Forelimb muscle (tissue), 1 donor: ENCODE data around the gene SLFN12. TPM values are rescaled to one million over a fixed set of nuclear protein-coding genes. Genes with fewer than 3 reads are reported as not detected.
"Not testable (repeated sequence)": the region's sequence is repeated elsewhere in the genome, so short reads cannot be mapped to it uniquely, and the experiment has no call there.

Source experiments
- DNase-seq: peaks from one replicate; pipeline ENCODE4 v3.0.0-alpha.2; 2013; ENCODE audit warnings: low read depth
- polyA plus RNA-seq: library from polyadenylated mRNA; unstranded; fragments of 120-200 nt; gene quantifications from one replicate; pipeline ENCODE4 v1.2.1, GENCODE V29; 2013; ENCODE audit not compliant: insufficient read length

Gene SLFN12
- 6.7 TPM for polyA plus RNA-seq

DNA sequence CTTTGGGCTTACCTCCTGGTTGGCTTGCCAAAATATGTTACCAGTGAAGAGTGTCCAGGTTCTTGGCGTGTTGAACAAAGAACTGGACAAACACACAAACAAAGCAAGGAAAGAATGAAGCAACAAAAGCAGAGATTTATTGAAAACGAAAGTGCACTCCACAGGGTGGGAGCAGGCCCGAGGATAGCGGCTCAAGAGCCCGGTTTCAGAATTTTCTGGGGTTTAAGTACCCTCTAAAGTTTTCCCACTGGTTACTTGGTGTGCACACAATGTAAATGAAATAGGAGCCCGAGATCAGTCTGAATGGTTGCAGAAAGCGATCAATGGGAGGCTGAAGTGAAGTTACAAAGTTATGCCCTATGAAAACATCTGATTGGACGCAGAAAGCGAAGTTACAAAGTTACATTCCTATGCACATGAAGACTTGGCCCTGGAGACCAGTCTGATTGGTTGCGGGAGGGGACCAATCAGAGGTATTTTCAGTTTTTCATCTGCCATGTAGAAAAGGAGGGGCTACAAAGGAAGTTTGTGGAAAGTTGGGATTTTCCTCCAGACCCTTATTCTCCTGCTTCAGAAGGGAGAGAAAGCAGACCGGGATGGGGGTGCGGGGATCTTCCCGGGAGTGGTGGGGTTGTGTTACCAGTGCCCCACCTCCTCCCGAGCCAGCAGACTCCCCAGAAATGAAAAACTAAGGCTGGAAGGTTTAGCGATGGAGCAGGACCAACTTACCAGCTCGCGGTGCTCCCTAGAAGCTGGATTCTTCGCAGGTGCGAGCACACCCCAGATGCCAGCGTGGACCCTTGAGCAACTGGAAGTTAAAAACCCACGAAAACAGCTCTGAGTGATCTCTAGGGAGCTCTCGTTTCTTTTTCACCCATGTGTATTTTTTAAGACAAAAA lies at the start of gene SLFN12:
TSS of gene SLFN12 (minus strand) at position 325 of the 899 bp plus-strand sequence. CDS start 9,472 bp downstream, outside the sequence.
- DNase-seq, result peak; percentile 92

DNA sequence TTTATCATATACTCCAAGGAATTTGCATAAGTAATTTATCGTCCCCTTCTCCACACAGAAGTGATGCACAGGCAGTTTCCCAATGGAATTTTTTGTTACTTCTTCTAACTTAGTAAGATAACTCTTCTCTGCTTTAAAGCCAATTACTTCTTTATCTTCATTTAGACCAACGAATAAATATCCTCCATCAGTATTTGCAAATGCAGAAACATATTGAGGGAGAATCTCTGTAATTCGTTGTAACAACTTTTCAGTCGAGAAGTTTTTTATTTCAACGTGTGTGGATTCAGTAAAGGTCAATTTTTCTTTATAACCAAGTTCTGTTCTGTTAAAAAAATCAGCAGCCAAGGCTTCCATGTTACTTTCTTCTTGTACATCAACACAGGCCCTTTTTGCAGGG lies 47.0 kb upstream of the SLFN12 start:
- no peak for DNase-seq

DNA sequence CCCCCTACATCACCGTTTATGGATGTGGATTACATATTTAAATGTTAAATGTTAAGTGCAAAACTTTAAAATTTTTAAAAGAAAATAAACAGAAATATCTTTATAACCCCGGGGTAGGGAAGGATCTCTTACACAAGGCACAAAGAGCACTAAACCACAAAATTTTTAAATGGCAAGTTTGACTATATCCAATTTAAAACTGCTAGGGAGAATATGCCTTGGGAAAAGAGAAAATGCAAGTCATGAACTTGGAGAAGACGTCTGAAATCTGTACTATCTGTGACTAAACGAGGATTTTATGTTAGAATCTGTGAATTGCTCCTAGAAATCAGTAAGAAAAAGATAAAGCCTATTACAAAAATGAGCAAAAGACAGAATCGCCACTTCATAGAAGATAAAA lies 44.9 kb upstream of the SLFN12 start:
- no peak for DNase-seq

DNA sequence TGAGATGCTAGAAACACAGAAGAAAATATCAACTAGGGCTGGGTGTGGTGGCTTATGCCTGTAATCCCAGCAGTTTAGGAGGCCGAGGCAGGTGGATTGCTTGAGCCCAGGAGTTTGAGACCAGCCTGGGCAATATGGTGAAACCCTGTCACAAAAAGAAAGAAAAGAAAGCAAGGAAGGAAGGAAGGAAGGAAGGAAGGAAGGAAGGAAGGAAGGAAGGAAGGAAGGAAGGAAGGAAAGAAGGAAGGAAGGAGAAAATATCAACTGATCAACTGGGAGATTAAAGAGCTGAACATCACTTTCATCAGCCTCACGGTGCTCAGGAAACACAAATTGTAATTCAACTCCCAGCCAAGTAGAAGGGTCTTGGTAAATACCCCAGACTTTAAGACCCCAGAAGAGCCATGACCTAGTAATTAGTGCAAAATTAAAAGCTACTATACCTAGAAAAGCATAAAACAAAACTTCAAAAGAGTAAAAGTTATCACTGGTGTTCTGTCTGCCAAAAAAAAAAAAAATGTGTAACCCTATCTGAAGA lies 44.1 kb upstream of the SLFN12 start:
- no peak for DNase-seq

DNA sequence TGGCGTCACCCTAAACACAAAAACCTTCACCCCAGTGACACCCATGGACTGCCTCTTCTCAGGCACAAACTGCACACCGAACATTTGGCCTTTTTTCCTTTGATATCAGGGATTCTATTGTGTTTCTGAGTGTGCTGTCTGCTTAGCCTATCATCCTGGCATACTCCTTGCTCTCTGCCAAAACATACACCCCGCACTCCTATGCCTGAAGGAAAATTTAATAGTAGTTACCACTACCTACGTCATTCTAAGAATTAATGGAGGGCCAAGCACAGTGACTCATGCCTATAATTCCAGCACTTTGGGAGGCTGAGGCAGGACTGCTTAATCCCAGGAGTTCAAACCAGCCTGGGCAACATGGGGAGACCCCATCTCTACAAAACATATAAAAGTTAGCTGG lies 36.2 kb upstream of the SLFN12 start:
- DNase-seq, result no peak

DNA sequence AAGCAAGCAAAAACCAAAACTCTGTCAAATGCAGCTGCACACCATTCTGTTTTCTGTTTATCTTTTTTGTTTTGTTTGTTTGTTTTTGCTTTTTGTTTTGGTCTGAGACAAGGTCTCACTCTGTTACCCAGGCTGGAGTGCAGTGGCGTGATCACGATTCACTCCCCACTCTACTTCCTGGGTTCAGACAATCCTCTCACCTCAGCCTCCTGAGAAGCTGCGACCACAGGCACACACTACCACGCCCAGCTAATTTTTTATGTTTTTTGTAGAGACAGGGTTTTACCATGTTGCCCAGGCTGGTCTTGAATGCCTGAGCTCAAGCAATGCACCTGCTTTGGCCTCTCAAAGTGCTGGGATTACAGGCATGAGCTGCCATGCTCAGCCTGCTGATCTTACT lies 35.5 kb upstream of the SLFN12 start:
- no peak for DNase-seq

DNA sequence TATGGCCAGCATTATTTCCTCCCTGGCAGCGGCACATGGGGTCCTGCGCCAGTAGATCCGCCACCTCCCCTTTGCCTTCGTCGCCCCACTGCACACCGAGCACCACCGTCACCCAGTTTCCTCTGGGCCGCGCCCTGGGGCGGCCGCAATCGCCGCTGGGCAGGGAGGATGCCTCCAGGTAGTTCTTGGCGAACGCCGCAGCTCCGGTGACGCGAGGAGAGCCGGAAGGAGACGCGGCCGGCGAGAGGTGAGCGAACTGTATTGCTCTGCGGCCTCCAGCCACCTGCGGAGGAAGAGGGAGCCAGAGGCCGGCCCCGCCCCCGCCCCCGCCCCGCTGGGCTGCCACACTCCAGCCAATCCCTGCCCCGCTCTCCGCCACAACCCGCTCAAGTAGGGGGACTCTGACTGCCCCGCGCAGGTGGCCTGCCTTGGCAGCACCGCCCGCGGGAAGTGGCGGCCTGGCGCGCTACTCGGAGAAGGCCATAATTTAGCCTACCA lies 28.1 kb upstream of the SLFN12 start:
- no peak for DNase-seq

DNA sequence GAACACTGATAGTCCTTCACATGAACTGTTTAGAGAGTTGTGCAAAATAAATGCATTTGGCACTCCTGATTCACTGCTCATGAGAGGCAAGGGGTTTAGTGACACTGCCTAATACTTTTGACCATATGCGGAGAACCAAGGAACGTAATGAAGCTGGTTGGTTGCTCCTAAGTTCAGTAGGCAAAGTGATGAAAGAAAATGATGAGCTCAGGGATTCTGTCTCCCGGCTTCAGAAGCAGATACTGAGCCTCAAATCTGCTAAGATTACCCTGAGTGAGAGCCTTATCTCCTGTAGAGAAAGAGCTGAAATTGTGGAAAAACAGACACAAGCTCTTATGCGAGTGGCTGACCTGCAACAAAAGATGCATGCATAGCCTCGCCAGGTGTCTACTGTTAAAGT lies 21.7 kb upstream of the SLFN12 start:
- DNase-seq, result not testable (repeated sequence)

DNA sequence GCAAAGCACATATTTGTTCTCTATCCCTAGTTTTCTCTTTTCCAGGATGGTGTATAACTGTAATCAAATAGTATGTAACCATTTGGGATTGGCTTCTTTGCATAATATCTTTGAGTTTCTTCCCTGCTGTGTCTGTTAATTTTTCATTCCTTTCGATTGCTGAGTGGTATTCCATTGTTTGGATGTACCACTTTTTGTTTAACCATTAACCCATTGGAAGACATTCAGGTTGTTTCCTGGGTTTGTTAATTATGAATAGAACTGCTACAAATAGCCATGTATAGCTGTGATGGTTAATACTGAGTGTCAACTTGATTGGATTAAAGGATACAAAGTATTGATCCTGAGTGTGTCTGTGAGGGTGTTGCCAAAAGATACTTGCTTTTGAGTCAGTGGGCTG lies 20.9 kb upstream of the SLFN12 start:
- no peak for DNase-seq

DNA sequence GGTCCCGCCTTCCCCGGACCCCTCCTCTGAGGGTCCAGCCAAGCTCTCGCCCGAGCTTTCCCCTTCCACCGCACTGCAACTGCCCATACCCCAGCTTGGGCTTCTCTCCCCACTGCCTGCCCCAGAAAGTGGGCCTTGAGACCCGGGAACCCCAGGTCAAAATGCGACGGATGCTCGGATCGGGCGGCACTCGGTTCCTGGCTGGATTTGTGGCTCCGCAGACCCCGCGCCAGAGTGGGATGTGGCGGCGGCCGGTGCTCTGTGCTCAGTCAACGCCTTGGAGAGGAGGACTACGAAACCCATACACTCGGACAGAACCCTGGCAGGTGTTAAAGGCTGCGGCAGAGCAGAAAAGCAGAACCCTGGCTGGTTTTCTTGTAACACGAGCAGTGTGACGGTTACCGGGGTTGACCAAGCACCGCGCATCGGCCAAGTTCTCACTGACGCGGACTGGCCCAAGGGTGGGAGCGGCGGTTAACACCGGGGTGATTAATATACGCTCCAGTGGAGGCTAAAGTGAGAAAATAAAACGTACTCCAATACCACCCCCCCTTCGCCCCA lies 17.2 kb upstream of the SLFN12 start:
- no peak for DNase-seq

DNA sequence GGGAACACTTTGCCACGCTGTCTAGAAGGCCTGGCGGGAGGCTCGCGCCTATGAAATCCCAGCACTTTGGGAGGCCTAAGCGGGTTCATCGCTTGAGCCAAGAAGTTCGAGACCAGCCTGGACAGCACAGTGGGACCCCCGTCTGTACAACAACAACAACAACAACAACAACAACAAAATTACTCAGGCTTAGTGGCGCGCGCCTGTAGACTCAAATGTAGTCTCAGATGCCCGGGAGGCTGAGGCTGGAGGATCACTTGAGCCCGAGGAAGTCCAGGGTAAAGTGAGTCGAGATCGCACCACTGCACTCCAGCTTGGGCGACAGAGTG lies 16.6 kb upstream of the SLFN12 start:
- no peak for DNase-seq

DNA sequence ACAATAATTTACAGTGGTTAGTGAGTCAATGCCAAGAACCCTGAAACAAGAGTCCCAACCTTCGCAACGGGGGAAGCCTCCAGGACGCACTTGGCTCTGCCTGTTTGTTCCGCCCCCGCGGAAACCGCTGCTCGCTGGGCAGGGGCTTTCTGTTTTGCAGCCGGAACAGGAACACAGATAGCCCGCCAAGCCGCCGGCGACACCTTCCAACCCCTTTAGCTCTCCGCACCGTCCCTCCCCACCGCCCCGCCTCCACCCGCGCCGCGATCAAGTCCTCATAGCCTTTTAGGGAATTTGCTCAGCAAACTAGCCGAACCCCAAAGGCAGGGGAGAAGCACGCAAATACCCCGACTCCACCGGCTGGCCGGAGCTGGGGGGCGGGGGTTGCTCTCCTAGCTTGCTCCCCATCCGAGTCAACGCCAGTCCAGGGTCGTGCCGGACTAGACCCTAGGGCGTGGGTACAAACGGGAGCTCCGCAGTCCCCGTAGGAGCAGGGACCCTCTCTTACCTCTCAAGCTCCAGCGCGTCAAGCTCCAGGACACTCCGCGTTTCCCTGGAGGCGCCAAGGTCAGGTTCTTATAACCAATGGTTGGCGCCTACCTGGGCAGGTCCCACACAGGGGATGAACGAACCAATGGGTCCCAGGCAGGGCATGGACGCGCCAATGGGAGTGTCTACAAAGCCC lies 16.1 kb upstream of the SLFN12 start, which contains the start of gene SLFN13:
TSS of gene SLFN13 (minus strand) at position 553 of the 685 bp plus-strand sequence. CDS start 3,086 bp downstream, outside the sequence.
- no peak for DNase-seq

DNA sequence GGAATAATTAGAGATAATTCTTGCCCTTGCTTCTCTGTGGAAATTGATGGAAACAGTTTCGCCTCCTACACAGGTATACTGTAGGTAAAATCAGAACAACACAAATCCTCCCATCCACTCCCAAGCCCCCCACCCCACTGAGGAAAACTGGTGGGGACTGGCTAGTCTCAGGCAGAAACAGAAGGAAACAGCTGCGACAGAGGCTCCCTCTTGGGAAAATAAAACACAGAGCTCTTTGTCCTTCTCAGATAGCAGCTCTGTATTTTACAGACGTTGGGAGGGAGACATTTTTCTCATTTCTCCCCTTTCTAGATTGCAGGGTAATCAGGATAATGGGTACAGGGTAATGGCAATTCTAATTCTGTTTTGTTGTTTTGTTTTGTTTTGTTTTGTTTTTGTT lies 15.2 kb upstream of the SLFN12 start:
- DNase-seq, result no peak

DNA sequence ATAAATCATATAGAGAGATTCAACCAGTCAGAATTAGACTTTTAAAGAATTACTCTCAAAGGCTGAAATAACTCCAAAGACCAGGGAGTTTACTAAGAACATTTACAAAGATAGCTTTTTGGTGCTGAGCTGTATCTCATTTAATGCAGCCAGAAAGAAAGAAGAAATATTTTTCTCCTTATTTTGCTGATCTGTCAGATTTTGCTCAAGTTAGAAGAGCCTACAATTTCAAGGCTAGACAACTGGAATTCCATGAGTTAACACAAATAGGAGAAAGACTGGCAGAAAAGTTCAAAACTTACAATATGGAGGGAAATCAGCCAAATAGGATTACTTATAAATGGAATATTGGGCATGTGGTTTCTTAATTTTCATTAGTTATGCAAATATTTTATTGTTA lies 6.1 kb upstream of the SLFN12 start:
- DNase-seq, result no peak

DNA sequence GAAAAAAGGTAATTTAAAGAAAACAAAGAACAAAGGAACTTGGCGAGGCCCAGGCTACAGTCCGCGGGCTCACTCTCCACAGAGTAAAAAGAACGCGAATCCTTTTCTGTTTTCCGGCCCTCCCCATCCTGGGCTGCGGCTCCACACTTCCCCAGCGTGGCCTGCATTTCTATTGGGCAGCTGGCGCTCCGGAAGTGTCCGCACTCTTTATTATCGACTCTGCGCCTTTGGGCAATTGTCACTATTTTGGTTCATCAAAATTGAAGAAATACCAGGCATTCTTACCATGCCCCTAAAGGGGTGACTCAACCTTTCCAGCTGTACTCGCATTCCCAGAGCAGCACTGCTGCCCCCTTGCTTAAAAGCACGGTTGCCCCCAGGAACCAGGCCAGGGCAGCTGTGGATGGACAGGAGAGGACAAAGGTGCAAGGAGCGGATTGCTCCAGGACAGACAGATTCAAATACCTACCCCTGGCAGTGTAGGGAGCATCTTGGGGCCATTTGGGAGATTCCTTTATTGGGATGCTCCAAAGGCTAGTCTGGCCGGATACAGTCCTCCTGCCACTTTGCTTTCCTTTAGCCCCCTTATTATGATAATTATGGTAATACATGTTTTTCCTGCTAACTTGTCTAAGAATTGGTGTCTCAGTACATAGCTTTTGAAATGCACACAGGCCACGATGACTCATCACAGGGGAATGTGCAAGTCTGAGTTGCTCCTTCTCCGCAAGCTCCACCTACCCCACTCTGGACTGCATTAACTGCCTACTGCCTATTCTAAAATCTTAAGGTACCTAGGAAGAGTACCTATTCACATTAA lies 985 bp upstream of the SLFN12 start:
- peak; percentile 68 for DNase-seq

DNA sequence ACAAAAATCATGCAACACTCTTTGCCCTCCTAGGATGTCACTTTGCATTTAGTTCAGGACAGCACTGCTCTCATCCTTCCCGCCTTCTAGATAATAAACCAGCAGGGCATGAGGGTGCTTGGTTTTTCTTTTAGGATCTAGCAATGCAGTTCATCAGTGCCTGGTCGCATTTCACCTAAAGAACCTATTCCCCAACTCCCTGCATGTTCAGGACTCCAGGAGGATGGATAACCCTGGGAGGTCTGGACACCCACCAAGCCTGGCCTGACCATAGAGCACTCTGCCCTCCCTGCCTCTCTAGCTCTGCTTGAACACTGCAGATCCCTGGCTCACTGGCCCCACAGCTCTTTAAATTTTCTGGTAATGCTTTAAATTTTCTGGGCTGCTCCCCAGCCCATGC lies 2.6 kb downstream of the SLFN12 start:
- DNase-seq, result no peak

DNA sequence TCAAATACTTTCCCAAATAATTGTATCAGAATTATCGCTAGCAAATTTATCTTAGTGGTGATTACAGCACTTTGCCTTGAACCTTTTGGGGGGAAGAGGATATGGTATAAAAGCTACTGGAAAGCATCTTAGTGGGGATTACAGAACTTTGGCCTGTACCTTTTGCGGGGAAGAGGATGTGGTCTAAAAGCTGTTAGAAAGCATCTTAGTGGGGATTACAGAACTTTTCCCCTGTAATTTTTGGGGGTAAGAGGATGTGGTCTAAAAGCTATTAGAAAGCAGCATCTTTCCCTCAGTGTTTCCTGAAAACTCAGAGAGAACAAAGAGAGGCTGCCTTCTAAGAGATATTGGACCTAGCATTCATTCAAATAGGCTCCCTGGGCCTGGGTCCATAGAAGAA lies 4.1 kb downstream of the SLFN12 start:
- DNase-seq, result no peak

DNA sequence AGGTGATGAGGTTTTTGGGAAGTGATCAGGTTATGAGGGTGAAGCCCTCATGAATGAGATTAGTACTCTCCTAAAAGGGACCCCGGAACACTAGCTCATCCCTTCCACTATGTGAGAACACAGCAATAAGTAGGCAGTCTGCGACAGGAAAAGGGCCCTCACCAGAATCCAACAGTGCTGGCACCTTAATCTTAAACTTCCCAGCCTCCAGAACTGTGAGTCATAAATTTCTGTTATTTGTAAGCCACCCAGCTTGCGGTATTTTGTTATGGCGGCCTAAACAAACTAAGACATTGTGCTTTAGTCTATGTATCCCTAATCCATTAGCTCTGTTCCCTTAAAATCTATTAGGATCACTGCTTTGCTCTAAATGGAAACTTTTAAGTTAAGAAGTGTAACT lies 8.5 kb downstream of the SLFN12 start:
- no peak for DNase-seq

DNA sequence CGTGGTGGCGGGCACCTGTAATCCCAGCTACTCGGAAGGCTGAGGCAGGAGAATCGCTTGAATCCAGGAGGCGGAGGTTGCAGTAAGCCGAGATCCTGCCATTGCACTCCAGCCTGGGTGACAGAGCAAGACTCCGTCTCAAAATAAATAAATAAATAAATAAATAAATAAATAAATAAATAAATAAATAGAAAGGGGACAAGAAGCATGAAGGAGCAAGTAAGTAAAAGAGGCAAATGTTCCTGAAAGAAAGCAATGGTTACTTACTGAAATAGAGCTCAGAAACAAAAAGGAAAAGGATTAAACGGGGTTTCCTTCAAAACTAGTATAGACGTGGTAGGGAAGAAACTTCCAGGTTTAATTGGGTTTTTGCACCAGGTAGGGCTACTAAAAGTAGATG lies 11.2 kb downstream of the SLFN12 start:
- DNase-seq, result not testable (repeated sequence)

DNA sequence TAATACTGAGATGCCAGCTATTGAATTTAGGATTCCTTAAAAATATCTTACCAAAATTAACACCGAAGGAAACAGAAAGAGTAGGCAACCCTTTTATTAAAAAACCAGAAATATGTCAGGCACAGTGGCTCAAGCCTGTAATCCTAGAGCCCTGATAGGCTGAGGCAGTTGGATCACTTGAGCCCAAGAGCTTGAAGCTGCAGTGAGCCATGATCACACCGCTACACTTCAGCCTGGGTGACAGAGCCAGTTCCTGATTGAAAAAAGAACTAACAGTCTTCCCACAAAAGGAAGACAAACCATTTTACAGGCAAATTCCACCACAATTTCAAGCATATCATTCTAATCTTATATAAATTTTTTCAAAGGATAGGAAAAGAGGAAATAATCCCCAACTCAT lies 15.6 kb downstream of the SLFN12 start:
- no peak for DNase-seq

DNA sequence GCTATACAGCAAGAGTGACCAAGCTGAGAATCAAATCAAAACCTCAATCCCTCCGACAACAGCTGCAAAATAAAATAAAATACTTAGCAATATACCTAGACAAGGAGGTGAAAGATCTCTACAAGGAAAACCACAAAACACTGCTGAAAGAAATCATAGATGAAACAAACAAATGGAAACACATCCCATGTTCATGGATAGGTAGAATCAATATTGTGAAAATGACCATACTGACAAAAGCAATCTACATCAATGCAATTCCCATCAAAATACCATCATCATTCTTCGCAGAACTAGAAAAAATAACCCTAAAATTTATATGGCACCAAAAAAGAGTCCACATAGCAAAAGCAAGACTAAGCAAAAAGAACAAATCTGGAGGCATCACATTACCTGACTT lies 17.6 kb downstream of the SLFN12 start:
- not testable (repeated sequence) for DNase-seq
